Mesendoderm (in vitro differentiated cells): Measurements from ENCODE around the gene GIPC2.
"Not testable (repeated sequence)": the region's sequence is repeated elsewhere in the genome, so short reads cannot be mapped to it uniquely, and the experiment has no call there.

ENCODE experiments used
- DNase-seq: peaks from one replicate; pipeline ENCODE4 v3.0.0; 2013
- H2AK5ac ChIP-seq: 2 replicates; pipeline ENCODE4 v1.6.1; 2013; ENCODE audit warnings: low read length, inconsistent platforms
- H2BK120ac ChIP-seq: 2 replicates; pipeline ENCODE4 v1.6.1; 2013; ENCODE audit warnings: low read depth, mild to moderate bottlenecking, low read length, moderate library complexity, mixed read lengths
- H2BK15ac ChIP-seq: replicated peaks from 2 replicates; pipeline ENCODE4 v1.6.1; 2013; ENCODE audit warnings: low read depth, mild to moderate bottlenecking, moderate library complexity
- H2BK5ac ChIP-seq: 2 replicates; pipeline ENCODE4 v1.6.1; 2013; ENCODE audit warnings: low read length, inconsistent platforms
- H3K18ac ChIP-seq: 2 replicates; pipeline ENCODE4 v1.6.1; 2013; ENCODE audit warnings: mild to moderate bottlenecking, low read length, mixed read lengths
- H3K23ac ChIP-seq: one replicate; pipeline ENCODE4 v1.6.1; 2013; ENCODE audit warnings: low read length
- H3K27ac ChIP-seq: 2 replicates; pipeline ENCODE4 v1.5.1; 2013; ENCODE audit warnings: low read depth, mild to moderate bottlenecking, inconsistent platforms, low read length, moderate library complexity
- H3K27me3 ChIP-seq: 2 replicates; pipeline ENCODE4 v1.6.1; 2013; ENCODE audit warnings: low read length, control low read depth, mild to moderate bottlenecking, inconsistent platforms; ENCODE audit not compliant: insufficient read depth, poor library complexity
- H3K36me3 ChIP-seq: 2 replicates; pipeline ENCODE4 v1.6.1; 2013; ENCODE audit warnings: low read length, inconsistent platforms; ENCODE audit not compliant: control insufficient read depth, insufficient read depth
- H3K4ac ChIP-seq: one replicate; pipeline ENCODE4 v1.6.1; 2013; ENCODE audit warnings: low read depth, mild to moderate bottlenecking, low read length, moderate library complexity
- H3K4me1 ChIP-seq: 2 replicates; pipeline ENCODE4 v1.6.1; 2013; ENCODE audit warnings: low read depth, low read length, inconsistent platforms; ENCODE audit not compliant: control insufficient read depth
- H3K4me2 ChIP-seq: 2 replicates; pipeline ENCODE4 v1.6.1; 2013; ENCODE audit warnings: low read length
- H3K4me3 ChIP-seq: 2 replicates; pipeline ENCODE4 v1.5.1; 2013; ENCODE audit warnings: mild to moderate bottlenecking, low read length
- H3K56ac ChIP-seq: one replicate; pipeline ENCODE4 v1.6.1; 2013; ENCODE audit warnings: low read length
- H3K79me1 ChIP-seq: 2 replicates; pipeline ENCODE4 v1.6.1; 2013; ENCODE audit warnings: low read length, inconsistent platforms
- H3K79me2 ChIP-seq: 2 replicates; pipeline ENCODE4 v1.6.1; 2013; ENCODE audit warnings: mild to moderate bottlenecking, low read length; ENCODE audit not compliant: control insufficient read depth, insufficient read depth
- H3K9ac ChIP-seq: 2 replicates; pipeline ENCODE4 v1.6.1; 2013; ENCODE audit warnings: low read length, inconsistent platforms
- H4K5ac ChIP-seq: one replicate; pipeline ENCODE4 v1.6.1; 2013; ENCODE audit warnings: low read length
- H4K8ac ChIP-seq: one replicate; pipeline ENCODE4 v1.6.1; 2013; ENCODE audit warnings: low read depth, mild to moderate bottlenecking, control low read depth, low read length, moderate library complexity
- WGBS: extraction: QIAGEN DNeasy Blood & Tissue Kit; methylation state at CpG from one replicate; pipeline ENCODE4 v1.1.7; 2013; ENCODE audit warnings: low lambda C conversion rate, missing lambda C conversion rate; ENCODE audit not compliant: insufficient coverage; ENCODE audit errors: extremely low coverage; 5-methylcytosine and 5-hydroxymethylcytosine counted together

The GIPC2 gene

GRCh38 chr1:78080767-78081166 lies 35.0 kb downstream of the GIPC2 start:
- H2BK15ac ChIP-seq: no peak overlapping the region
- no peaks in the 10 kb centered on the region for H3K4me1 ChIP-seq
- no peaks in the 10 kb centered on the region for H3K36me3 ChIP-seq
- no peak overlapping the region for H2BK120ac ChIP-seq
- H3K56ac ChIP-seq: no peak overlapping the region
- H3K79me1 ChIP-seq: no peaks in the 10 kb centered on the region
- no peaks in the 10 kb centered on the region for H3K27me3 ChIP-seq
- H3K23ac ChIP-seq: no peak overlapping the region
- no peak overlapping the region for H4K5ac ChIP-seq
- no peak overlapping the region for H3K27ac ChIP-seq
- H3K4ac ChIP-seq: no peak overlapping the region
- H3K18ac ChIP-seq: no peak overlapping the region
- no peak for DNase-seq
- no peak overlapping the region for H2BK5ac ChIP-seq
- no peak overlapping the region for H4K8ac ChIP-seq
- no peaks in the 10 kb centered on the region for H3K79me2 ChIP-seq
- H3K9ac ChIP-seq: no peak overlapping the region
- no CpG with 5 or more reads among the region's 2 CpGs for WGBS
- no peak overlapping the region for H3K4me2 ChIP-seq
- H3K4me3 ChIP-seq: no peak overlapping the region
- no peak overlapping the region for H2AK5ac ChIP-seq

DNA sequence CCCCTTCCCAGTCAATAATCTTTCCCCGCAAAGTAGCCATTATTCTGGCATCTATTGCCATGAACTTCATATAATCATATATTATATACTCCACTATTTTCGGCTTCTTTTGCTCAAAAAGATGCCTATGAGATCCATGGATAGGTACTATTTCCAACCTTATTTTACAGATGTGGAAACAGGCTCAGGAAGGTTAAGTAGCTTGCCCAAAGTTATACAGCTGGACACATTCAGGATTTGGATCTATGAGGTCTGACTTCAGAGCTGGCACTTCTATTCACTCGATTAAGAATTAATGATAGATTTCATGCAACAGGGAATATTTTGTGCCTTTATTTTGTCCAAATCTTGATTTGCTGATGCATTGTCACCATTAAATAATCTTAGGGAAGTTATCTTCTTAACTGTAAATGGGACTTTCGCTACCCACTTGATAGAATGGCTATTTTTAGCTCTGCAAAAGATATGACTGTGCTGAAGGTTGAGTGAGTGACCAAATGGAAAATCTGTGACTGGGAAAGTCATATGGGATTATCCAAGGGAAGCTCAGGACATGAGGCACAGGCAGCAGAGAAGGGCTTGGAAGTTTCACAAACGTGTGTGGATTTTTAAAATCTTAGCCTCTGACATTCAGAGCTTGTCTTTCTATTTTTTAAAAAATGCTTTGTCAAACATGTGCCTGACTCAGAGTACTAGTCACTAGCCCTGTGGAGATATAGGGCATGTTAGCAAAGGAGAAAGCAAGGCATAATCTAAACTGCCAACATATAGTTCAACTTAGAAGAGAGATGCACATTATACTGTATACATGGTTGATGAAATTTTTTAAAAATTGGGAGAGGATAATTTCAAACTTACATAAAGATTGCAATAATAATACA lies 36.5 kb downstream of the GIPC2 start:
- H2BK5ac ChIP-seq: no peak overlapping the region
- H2BK15ac ChIP-seq: no peak overlapping the region
- no peak overlapping the region for H3K4me3 ChIP-seq
- no peak overlapping the region for H3K4ac ChIP-seq
- H3K4me1 ChIP-seq: no peaks in the 10 kb centered on the region
- no peak overlapping the region for H3K18ac ChIP-seq
- H4K5ac ChIP-seq: no peak overlapping the region
- no peak overlapping the region for H3K4me2 ChIP-seq
- no peaks in the 10 kb centered on the region for H3K79me1 ChIP-seq
- no peak overlapping the region for H3K27ac ChIP-seq
- DNase-seq: no peak
- H3K79me2 ChIP-seq: no peaks in the 10 kb centered on the region
- H3K9ac ChIP-seq: no peak overlapping the region
- no CpG with 5 or more reads among the region's 5 CpGs for WGBS
- no peak overlapping the region for H3K23ac ChIP-seq
- no peak overlapping the region for H4K8ac ChIP-seq
- H3K27me3 ChIP-seq: no peaks in the 10 kb centered on the region
- H2AK5ac ChIP-seq: no peak overlapping the region
- no peaks in the 10 kb centered on the region for H3K36me3 ChIP-seq
- no peak overlapping the region for H3K56ac ChIP-seq
- H2BK120ac ChIP-seq: no peak overlapping the region

GRCh38 chr1:78084639-78085038 lies 38.9 kb downstream of the GIPC2 start:
- not testable (repeated sequence) for H3K23ac ChIP-seq, H3K27me3 ChIP-seq, H3K18ac ChIP-seq, H2BK15ac ChIP-seq, H2AK5ac ChIP-seq, H4K8ac ChIP-seq, H3K4me3 ChIP-seq, H3K56ac ChIP-seq, H3K4me2 ChIP-seq, H3K79me2 ChIP-seq, H3K36me3 ChIP-seq, H4K5ac ChIP-seq, H3K4me1 ChIP-seq, DNase-seq, H3K4ac ChIP-seq, H3K79me1 ChIP-seq, H3K9ac ChIP-seq, H3K27ac ChIP-seq, H2BK5ac ChIP-seq, H2BK120ac ChIP-seq

GRCh38 chr1:78086697-78087096 lies 40.9 kb downstream of the GIPC2 start:
- Histone ChIP-seq H3K79me2 (no peaks in the 10 kb centered on the region), H3K27ac (no peak overlapping the region), H3K4me3 (no peak overlapping the region), H2AK5ac (no peak overlapping the region), H4K8ac (no peak overlapping the region), H3K9ac (no peak overlapping the region), H3K4ac (no peak overlapping the region), H3K18ac (no peak overlapping the region), H3K79me1 (no peaks in the 10 kb centered on the region), H3K4me1 (no peaks in the 10 kb centered on the region), H2BK120ac (no peak overlapping the region), H3K4me2 (no peak overlapping the region), H4K5ac (no peak overlapping the region), H3K27me3 (no peaks in the 10 kb centered on the region), H3K56ac (no peak overlapping the region), H3K23ac (no peak overlapping the region), H2BK5ac (no peak overlapping the region), H2BK15ac (no peak overlapping the region), H3K36me3 (no peaks in the 10 kb centered on the region)
- no CpG with 5 or more reads among the region's 1 CpG for WGBS
- no peak for DNase-seq

GRCh38 chr1:78088015-78088414 lies 42.2 kb downstream of the GIPC2 start:
- H3K27ac ChIP-seq: no peak overlapping the region
- no peak overlapping the region for H2BK5ac ChIP-seq
- no peak overlapping the region for H4K5ac ChIP-seq
- no peaks in the 10 kb centered on the region for H3K79me1 ChIP-seq
- no peak for DNase-seq
- no peaks in the 10 kb centered on the region for H3K79me2 ChIP-seq
- no peak overlapping the region for H2AK5ac ChIP-seq
- H3K4me3 ChIP-seq: no peak overlapping the region
- no CpG with 5 or more reads among the region's 2 CpGs for whole genome bisulfite sequencing
- no peaks in the 10 kb centered on the region for H3K4me1 ChIP-seq
- no peak overlapping the region for H2BK15ac ChIP-seq
- H3K27me3 ChIP-seq: no peaks in the 10 kb centered on the region
- H3K4me2 ChIP-seq: no peak overlapping the region
- H3K36me3 ChIP-seq: no peaks in the 10 kb centered on the region
- no peak overlapping the region for H2BK120ac ChIP-seq
- no peak overlapping the region for H3K9ac ChIP-seq
- H3K23ac ChIP-seq: no peak overlapping the region
- H3K56ac ChIP-seq: no peak overlapping the region
- H3K18ac ChIP-seq: no peak overlapping the region
- no peak overlapping the region for H3K4ac ChIP-seq
- H4K8ac ChIP-seq: no peak overlapping the region

DNA sequence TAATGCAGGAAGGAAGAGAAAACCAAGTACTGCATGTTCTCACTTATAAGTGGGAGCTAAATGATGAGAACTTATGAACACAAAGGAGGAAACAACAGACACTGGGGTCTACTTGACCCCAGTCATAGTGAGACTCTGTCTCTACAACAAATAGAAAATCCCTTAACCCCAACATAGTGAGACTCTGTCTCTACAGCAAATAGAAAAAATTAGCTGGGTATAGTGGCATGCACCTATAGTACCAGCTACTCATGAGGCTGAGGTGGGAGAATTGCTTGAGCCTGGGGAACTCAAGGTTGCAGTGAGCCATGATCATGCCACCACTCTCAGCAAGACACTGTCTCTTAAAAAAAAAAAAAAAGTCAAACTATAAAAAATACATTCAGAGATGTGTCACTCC lies 42.7 kb downstream of the GIPC2 start:
- H2AK5ac ChIP-seq: no peak overlapping the region
- no peak overlapping the region for H2BK5ac ChIP-seq
- H3K27me3 ChIP-seq: no peaks in the 10 kb centered on the region
- H4K8ac ChIP-seq: no peak overlapping the region
- no peaks in the 10 kb centered on the region for H3K4me1 ChIP-seq
- no peak overlapping the region for H3K23ac ChIP-seq
- H3K4me2 ChIP-seq: no peak overlapping the region
- H2BK15ac ChIP-seq: no peak overlapping the region
- H2BK120ac ChIP-seq: no peak overlapping the region
- H3K4ac ChIP-seq: no peak overlapping the region
- H3K79me2 ChIP-seq: no peaks in the 10 kb centered on the region
- no peak overlapping the region for H3K27ac ChIP-seq
- no peak overlapping the region for H3K56ac ChIP-seq
- H3K4me3 ChIP-seq: no peak overlapping the region
- no peak overlapping the region for H3K18ac ChIP-seq
- no peaks in the 10 kb centered on the region for H3K79me1 ChIP-seq
- H3K36me3 ChIP-seq: no peaks in the 10 kb centered on the region
- DNase-seq: no peak
- no peak overlapping the region for H4K5ac ChIP-seq
- no peak overlapping the region for H3K9ac ChIP-seq
